Vagina (tissue), 2 donors: ENCODE data around the gene MAPK6.

Experiments
- POLR2AphosphoS5 ChIP-seq, 2 donors: sonication (generic); formaldehyde crosslinking; IDR thresholded peaks; one replicate each; pipeline ENCODE4 v1.9.0; 2017; ENCODE audit warnings: antibody characterized with exemption in 2 of 2, mild to moderate bottlenecking in 2 of 2, low read depth in 1 of 2; ENCODE audit not compliant: insufficient read depth in 1 of 2
- TF ChIP-seq, protein P1 (sequence below), 3 experiments: fragments of 450-650 bp in 2 of 3; fragments of 200-600 bp in 1 of 3; sonication (generic) in 1 of 3; IDR thresholded peaks; one replicate each; pipeline ENCODE4 v1.5.1; 2017 to 2019; ENCODE audit warnings: antibody characterized with exemption in 3 of 3, mild to moderate bottlenecking in 2 of 3, moderate library complexity in 2 of 3

DNA sequence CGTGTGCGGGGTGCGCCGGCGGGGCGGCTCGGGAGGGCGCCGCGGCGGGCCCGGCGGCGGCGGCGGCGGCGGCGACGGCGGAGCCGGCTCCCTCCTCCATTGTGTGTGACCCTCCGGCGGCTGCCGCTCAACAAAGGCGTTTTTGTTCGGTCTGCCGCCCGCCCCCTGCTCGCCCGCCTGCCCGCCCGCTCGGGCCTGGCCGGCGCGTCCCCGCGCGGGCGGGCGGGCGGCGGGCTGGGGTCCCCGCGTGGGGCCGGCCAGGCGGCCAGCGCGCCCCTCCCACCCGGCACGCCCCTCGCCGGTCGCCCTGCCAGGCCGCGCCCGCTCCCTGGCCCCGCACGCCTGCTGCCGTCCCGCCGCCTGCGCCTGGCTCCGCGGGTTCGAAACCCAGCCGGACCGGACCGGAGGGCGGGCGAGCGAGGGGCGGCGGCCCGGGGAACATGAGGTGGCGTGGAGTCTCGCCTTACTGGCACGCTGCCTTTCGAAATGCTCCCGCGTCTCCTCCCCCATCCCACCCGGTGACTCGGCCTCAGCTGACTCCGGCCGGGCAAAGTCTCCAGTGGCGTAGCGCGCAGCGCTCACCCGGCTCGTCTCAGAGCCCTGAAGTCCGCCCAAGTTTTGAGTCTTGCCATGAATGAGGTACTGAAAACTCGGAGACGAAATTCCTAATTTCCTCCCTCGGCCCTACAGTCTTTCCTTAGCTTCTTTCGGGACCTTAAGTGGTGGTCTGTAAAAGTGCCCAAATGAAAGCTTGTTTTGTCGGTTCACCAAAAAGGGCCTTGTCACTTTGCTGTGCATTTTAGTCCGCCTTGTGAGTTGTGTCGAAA lies 588 bp downstream of the MAPK6 start:
- TF ChIP-seq, protein P1, sequence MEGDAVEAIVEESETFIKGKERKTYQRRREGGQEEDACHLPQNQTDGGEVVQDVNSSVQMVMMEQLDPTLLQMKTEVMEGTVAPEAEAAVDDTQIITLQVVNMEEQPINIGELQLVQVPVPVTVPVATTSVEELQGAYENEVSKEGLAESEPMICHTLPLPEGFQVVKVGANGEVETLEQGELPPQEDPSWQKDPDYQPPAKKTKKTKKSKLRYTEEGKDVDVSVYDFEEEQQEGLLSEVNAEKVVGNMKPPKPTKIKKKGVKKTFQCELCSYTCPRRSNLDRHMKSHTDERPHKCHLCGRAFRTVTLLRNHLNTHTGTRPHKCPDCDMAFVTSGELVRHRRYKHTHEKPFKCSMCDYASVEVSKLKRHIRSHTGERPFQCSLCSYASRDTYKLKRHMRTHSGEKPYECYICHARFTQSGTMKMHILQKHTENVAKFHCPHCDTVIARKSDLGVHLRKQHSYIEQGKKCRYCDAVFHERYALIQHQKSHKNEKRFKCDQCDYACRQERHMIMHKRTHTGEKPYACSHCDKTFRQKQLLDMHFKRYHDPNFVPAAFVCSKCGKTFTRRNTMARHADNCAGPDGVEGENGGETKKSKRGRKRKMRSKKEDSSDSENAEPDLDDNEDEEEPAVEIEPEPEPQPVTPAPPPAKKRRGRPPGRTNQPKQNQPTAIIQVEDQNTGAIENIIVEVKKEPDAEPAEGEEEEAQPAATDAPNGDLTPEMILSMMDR (IDR thresholded peaks at IDR 0.05), result no peak
- TF ChIP-seq POLR2AphosphoS5 (IDR thresholded peaks at IDR 0.05; ENCODE audit: insufficient read depth in 1 of 2, low read depth in 1 of 2), result peak in 1 of 2 donors; percentile 83
